Activated CD4-positive, alpha-beta T cell treated with anti-CD3 and anti-CD28 coated beads, Interleukin-2, amount 50 U/mL, for 48 hours (primary cell): ENCODE measurements around the gene GSC2.

Experiments used
- DNase-seq, 2 experiments: peaks; one replicate each; pipeline ENCODE4 v3.0.0-alpha.2; 2020

GSC2 gene

DNA sequence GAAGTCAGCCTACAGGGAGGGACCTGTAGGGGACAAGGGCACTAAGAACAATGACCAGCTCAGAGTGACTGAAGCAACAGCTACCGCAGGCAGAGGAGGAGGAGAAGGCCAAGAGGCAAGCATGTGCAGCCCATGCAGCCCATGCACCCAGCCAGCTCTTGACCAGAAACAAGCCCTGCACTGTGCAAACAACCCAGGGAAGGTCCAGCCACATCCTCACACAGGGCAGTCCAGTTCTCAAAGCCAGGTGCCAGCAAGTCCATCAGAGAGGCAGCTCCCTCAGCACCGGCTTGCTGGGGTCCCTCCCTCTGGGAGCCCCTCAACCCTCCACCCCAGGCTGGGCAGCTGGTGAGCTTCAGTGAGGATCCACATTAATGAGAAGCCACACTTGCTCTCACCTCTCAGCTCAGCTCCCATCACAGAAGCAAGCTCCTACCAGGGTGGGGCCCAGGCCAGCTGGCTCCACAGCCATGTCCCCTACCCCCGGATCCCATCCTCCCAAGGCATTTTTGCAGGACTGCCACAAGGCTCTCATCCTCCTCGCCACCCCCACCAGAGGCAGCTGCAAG is 35.0 kb downstream of the GSC2 start:
- no peak for DNase-seq

- DNase-seq = no peak
Measured at GRCh38 chr22:19113429-19113828, 36.7 kb downstream of the GSC2 start.

DNA sequence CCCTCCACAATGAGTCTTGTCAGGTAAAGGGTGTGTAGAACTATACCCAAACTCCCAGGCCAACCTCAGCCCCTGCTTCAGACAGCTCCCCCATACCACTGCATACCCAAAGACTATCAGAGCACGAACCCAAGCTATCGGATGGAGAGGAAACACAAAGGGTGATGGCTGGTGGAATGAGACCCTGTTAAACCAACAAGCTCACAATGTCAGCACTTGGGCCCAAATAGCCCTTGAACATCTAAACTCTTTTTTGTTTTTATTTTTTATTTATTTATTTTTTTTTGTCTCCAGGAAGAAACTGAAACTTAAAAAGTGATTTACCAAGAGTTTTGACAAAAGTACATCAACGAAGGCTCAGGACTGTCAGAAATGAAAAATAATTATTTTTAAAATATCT is 38.5 kb downstream of the GSC2 start:
- no peak for DNase-seq

- DNase-seq = no peak
Measured at GRCh38 chr22:19111140-19111539, 39.0 kb downstream of the GSC2 start.

- DNase-seq = no peak
Measured at GRCh38 chr22:19110646-19111045, 39.4 kb downstream of the GSC2 start.

GRCh38 chr22:19110064-19110458 is 40.0 kb downstream of the GSC2 start:
- DNase-seq = no peak

- DNase-seq = peak; percentile 26 to 43
Measured at GRCh38 chr22:19109198-19110063, 40.7 kb downstream of the GSC2 start.

GRCh38 chr22:19108807-19109197 is 41.3 kb downstream of the GSC2 start:
- DNase-seq = no peak

DNA sequence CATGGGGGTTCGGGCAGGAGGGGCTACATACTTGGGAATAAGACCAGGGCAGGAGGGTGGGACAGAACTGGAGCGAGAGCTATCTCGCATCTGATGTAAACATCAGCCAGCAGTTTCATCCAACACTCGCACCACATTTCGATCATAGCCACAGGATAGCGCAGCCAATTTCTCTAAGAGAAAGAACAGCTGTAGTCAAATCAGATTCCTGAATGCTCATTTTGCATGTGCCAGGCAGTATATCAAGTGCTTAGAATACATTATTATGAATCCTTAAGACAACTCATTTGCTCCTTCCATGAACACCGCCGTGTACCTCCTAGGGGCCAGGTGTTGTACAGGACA is 42.4 kb downstream of the GSC2 start:
- DNase-seq = no peak

GRCh38 chr22:19106886-19107729 is 43.0 kb downstream of the GSC2 start:
- DNase-seq = no peak

GRCh38 chr22:19105867-19106802 is 44.0 kb downstream of the GSC2 start:
- peak; percentile 26 to 51 for DNase-seq

DNA sequence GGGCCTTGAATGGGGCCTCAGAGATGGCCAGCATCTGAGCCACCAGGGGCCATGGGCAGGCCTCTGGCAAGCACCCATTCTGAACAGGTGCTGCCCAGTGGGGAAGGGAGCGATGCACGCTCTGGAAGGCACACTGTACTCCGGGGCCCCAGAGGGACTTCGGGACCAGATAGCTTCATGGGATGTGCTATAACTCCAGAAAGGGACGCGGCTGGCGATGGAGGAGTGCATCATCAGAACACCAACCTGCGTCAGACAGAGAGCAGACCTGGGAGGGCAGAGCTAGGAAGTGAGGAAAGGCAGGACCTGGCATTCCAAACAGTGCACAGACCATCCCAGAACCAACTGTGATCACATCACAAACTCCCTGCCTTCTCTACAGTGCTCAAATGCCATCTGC is 44.6 kb downstream of the GSC2 start:
- DNase-seq = no peak

- no peak for DNase-seq
Measured at GRCh38 chr22:19103880-19104821, 45.9 kb downstream of the GSC2 start.

DNA sequence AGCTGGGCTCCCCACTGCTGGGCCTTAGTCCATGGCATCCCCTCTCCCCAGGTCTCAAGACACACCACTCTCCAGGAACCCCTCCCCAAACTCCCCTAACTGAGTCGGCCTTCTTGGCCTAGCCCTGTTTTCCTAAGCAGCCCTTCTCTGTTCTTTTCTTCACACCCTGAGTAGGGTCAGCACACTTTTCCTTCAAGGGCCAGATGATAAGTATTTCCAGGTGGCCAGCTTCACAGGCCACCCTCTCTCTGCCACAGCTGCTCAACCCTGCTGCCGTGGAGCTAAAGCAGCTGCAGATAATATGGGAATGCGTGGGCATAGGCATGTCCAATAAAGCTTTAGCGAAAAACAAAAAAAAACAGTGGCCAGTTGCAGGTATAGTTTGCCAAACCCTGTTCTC is 51.9 kb downstream of the GSC2 start:
- no peak for DNase-seq

- DNase-seq = no peak
Measured at GRCh38 chr22:19097518-19097917, 52.6 kb downstream of the GSC2 start.
